ENCODE measurements around the gene CTBP2. TPM values are rescaled to one million over a fixed set of nuclear protein-coding genes. Genes with fewer than 3 reads are reported as not detected.

Gene CTBP2
- total RNA-seq, 1 donor from 2014 or later = 57.7 TPM

DNA sequence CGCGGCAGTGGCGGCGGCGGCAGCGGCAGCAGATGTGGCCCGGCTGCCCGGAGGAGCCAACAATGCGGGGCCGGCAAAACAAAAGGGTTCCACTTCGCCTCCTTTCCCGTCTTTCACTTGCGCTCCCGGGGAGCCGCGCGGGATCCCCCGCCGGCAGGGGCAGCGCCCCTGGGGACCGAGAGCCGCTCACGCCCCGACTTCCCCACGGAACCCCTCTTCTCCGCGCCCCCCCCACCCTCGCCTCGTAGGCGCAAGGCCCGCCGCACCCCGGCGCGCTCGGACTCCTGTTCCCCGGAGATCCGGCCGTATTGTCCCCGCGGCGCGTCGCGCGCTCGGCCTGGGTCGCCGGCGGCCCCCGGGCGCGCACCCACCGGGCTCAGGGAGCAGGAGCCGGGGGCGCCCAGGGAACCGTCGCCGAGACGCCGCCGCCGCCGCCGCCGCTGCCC is 854 bp downstream of the CTBP2 start:
- no peaks in the 10 kb centered on the region for H3K36me3 ChIP-seq
- H3K4me3 ChIP-seq = peak overlapping the region; percentile 92 to 96
- peaks cover 0 to 24% of the 10 kb centered on the region in 2 donors for H3K4me1 ChIP-seq
- peak overlapping the region; percentile 94 to 99 for H3K27ac ChIP-seq
- no peaks in the 10 kb centered on the region for H3K9me3 ChIP-seq
- peak in 1 of 2 donors; percentile 63 for DNase-seq (ENCODE audit: low spot score in 2 of 2)
- TF ChIP-seq, protein P1, sequence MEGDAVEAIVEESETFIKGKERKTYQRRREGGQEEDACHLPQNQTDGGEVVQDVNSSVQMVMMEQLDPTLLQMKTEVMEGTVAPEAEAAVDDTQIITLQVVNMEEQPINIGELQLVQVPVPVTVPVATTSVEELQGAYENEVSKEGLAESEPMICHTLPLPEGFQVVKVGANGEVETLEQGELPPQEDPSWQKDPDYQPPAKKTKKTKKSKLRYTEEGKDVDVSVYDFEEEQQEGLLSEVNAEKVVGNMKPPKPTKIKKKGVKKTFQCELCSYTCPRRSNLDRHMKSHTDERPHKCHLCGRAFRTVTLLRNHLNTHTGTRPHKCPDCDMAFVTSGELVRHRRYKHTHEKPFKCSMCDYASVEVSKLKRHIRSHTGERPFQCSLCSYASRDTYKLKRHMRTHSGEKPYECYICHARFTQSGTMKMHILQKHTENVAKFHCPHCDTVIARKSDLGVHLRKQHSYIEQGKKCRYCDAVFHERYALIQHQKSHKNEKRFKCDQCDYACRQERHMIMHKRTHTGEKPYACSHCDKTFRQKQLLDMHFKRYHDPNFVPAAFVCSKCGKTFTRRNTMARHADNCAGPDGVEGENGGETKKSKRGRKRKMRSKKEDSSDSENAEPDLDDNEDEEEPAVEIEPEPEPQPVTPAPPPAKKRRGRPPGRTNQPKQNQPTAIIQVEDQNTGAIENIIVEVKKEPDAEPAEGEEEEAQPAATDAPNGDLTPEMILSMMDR (IDR thresholded peaks at IDR 0.05) = no peak
- no peaks in the 10 kb centered on the region for H3K27me3 ChIP-seq
- intact Hi-C loops (cut with DNase I) = loop anchor here (5.0 kb wide), 1 partner anchor 242 kb away; no protein-coding TSS in a partner anchor

- TF ChIP-seq, protein P1 (IDR thresholded peaks at IDR 0.05) = no peak
- no peaks in the 10 kb centered on the region for H3K27me3 ChIP-seq
- H3K9me3 ChIP-seq = no peaks in the 10 kb centered on the region
- peaks cover 4 to 31% of the 10 kb centered on the region in 2 donors for H3K4me1 ChIP-seq
- DNase-seq (ENCODE audit: low spot score in 2 of 2) = peak in 1 of 2 donors; percentile 67
- peak overlapping the region; percentile 92 to 96 for H3K4me3 ChIP-seq
- peak overlapping the region; percentile 94 to 99 for H3K27ac ChIP-seq
- intact Hi-C loops (cut with DNase I) = loop anchor here (5.0 kb wide), 1 partner anchor 242 kb away; no protein-coding TSS in a partner anchor
- no peaks in the 10 kb centered on the region for H3K36me3 ChIP-seq
Observed at GRCh38 chr10:125158601-125159485, 1.5 kb downstream of the CTBP2 start.

GRCh38 chr10:125158275-125158600 is 2.1 kb downstream of the CTBP2 start:
- Histone ChIP-seq H3K4me1 (peaks cover 10 to 37% of the 10 kb centered on the region in 2 donors), H3K9me3 (no peaks in the 10 kb centered on the region), H3K4me3 (peak overlapping the region; percentile 92 to 96), H3K36me3 (no peaks in the 10 kb centered on the region), H3K27ac (peak overlapping the region; percentile 94 to 99), H3K27me3 (no peaks in the 10 kb centered on the region)
- intact Hi-C loops (cut with DNase I) = loop anchor here (5.0 kb wide), 1 partner anchor 241 kb away; no protein-coding TSS in a partner anchor
- DNase-seq (ENCODE audit: low spot score in 2 of 2) = no peak
- TF ChIP-seq, protein P1 (IDR thresholded peaks at IDR 0.05) = no peak

GRCh38 chr10:125157505-125157904 is 2.9 kb downstream of the CTBP2 start:
- Histone ChIP-seq H3K4me1 (peaks cover 17 to 44% of the 10 kb centered on the region in 2 donors), H3K4me3 (peak overlapping the region; percentile 92 to 96), H3K27ac (peak overlapping the region; percentile 94 to 99), H3K9me3 (no peaks in the 10 kb centered on the region), H3K27me3 (no peaks in the 10 kb centered on the region), H3K36me3 (no peaks in the 10 kb centered on the region)
- intact Hi-C loops (cut with DNase I) = loop anchor here (5.0 kb wide), 1 partner anchor 240 kb away; no protein-coding TSS in a partner anchor
- DNase-seq (ENCODE audit: low spot score in 2 of 2) = peak in 1 of 2 donors; percentile 42
- TF ChIP-seq, protein P1 (IDR thresholded peaks at IDR 0.05) = no peak

DNA sequence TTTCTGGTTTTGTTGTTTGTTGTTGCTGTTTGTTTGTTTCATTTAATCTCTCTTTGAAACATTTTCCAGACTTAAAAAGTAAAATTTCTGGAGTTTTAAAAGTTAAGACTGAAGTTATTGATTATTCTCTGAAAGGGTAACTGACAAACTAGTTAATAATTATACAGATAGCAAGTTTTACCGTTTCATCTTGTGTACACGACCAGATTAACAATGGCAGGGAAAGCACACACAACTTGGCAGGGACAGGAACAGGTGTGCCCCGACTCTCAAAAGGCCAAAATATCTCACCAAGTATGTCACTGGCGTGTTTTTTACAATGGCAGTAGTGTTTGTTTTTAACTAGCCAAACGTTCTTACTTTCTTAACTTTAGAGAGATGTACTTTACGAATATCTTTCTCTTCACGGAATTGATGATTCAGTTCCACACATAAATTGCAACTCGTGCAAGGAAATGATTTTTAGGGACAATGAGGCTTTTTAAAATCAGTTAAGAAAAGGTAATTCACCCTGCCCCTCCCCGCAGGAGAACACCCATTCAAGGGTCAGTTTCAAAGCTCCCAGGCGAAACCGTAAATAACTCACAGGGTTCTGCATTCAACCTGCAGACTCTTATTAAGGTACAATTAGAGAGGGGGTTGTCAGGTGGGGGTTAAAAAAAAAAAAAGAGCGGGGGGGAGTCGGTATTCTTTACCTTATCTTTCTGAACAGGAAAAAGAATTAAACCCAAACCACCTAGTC is 3.5 kb downstream of the CTBP2 start:
- Histone ChIP-seq H3K4me1 (peaks cover 23 to 50% of the 10 kb centered on the region in 2 donors), H3K27me3 (no peaks in the 10 kb centered on the region), H3K9me3 (no peaks in the 10 kb centered on the region), H3K4me3 (peak overlapping the region; percentile 92 to 96), H3K36me3 (no peaks in the 10 kb centered on the region), H3K27ac (peak overlapping the region; percentile 28 to 99)
- TF ChIP-seq, protein P1 (IDR thresholded peaks at IDR 0.05) = no peak
- intact Hi-C loops (cut with DNase I) = loop anchor here (5.0 kb wide), 1 partner anchor 240 kb away; no protein-coding TSS in a partner anchor
- DNase-seq (ENCODE audit: low spot score in 2 of 2) = peak in 1 of 2 donors; percentile 21

Data from ascending aorta (tissue), 2 donors.